GM18951 (cell line): ENCODE results near the gene MTR.

Experiments
- POLR2A ChIP-seq: IDR thresholded peaks from 4 replicates; pipeline ENCODE4 v1.6.1; 2011; ENCODE audit warnings: mild to moderate bottlenecking; ENCODE audit not compliant: insufficient read length, insufficient read depth; ENCODE audit errors: extremely low read depth
- in situ Hi-C: fragments of 300-500 bp; cut with MboI; formaldehyde crosslinking; loops from one replicate; pipeline ENCODE4 v1.12.0; 2022; ENCODE audit warnings: low sequenced_read_pairs, mixed read lengths, inconsistent platforms; ENCODE audit not compliant: unreplicated experiment

Gene MTR

DNA sequence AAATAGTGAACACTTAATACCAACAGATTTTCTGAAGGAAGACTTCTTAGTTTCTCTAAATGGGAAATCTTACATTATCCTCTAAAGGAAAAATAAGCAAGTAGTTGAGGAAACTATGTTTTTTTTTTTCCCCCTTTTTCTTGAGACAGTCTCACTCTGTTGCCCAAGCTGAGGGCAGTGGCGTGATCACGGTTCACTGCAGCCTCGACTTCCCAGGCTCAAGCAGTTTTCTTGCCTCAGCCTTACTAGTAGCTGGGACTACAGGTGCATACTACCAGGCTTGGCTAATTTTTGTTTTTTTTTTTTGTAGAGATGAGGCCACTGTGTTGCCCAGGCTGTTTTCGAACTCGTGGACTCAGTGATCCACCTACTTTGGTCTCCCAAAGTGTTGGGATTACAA is 3.9 kb downstream of the MTR start:
- in situ Hi-C loops = no loop called here
- TF ChIP-seq POLR2A = no peak

DNA sequence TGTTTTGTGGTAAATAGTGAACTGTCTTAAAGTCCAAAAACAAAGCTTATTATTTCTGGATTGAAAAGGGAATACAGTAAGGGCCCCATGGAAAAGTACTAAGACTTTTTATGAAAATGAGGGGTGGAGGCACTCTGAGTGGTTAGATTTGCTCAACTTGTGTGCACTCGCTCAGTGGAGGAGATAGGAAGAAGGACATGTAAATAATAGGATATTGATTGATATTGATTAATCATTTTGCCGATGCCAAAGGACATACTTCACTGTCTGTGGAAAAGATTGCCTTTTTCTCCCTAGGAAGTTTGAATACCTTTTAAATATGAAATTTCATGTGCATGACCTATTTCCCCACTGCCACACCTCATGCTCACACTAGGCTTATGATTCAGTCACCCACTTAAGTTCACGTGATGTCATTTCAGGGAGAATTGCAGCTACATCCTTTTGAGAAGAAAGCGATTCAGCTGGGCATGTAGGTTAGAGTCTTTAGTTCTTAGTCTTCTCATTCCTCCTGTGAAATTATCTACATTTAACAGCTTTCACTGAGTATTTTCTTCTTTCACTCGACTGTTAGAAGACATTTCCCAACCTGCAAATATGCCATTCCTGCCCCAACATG is 5.0 kb downstream of the MTR start:
- in situ Hi-C loops = no loop called here

DNA sequence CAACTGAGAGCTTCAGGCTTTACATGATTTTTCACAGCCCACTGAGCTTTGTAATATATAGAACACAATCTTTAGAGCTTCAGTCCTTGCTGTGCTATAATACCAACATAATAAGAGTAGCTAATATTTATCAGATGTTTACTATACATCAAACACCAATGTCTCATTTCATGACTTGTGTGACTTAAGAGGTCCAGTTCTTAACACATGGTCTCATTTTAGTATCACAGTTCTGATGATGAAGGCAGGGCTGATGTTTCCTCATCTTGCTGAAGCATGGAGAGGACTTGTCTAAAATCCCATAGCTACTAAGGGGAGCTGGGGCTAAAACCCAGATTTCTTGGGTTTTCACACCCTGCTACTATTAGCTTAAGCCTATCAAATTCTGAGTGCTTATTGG is 5.5 kb downstream of the MTR start:
- in situ Hi-C loops = no loop called here
- TF ChIP-seq POLR2A = no peak

More for the DNA sequence above, 5.0 kb downstream of the MTR start:
- TF ChIP-seq POLR2A = no peak

DNA sequence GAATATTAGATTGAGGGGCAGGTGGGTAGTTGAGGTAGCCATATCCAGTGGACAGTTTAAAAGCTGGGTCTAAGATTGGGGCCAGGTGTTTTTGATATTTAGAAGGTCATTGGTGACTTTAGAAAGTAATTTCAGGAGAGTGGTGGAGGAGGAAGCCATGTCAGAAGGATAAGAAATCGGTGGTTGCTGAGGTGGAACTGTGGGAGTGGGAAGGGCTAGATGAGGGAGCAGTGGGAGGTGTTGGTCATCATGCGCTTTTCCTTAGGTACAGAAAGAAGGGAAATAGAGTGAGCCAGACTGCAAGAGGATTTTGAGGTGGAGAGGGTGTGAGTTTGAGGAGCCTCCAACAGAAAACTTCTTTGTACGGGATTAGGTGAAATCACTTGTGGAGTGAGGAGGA is 7.2 kb downstream of the MTR start:
- in situ Hi-C loops = no loop called here
- TF ChIP-seq POLR2A = no peak

DNA sequence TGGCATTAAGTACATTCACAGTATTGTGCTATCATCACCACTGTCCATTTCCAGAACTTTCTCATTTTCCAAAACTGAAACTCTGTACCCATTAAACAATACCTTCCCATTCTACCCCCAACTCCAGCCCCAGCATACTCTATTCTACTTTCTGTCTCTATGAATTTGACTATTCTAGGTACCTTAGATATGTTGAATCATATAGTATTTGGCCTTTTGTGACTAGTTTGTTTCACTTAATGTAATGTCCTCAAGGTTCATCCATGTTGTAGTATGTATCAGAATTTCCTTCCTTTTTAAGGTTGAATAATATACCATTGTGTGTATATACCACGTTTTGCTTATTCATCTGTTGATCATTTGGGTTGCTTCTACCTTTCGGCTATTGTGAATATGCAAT is 11.5 kb downstream of the MTR start:
- TF ChIP-seq POLR2A = no peak

DNA sequence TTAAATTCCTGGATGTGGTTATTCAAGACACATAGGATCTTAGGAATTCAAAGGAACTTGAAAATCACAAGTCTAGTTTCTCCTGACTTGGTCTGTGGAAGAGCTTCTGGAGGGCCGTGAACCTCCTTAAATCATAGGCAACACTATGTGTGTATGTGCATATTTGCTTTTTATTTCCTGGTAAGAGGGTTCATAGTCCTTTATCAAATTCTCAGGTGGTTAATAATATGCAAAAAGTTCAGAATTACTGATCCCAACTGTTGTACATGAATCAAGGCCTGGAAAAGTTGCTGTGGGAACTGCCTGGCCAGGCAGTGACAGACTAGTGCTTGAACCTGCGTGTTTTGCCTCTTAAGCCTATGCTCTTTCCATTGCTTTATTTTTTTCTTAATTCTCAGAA is 12.9 kb downstream of the MTR start:
- in situ Hi-C loops = no loop called here
- no peak for TF ChIP-seq POLR2A

More for the DNA sequence above, 11.5 kb downstream of the MTR start:
- in situ Hi-C loops = no loop called here

DNA sequence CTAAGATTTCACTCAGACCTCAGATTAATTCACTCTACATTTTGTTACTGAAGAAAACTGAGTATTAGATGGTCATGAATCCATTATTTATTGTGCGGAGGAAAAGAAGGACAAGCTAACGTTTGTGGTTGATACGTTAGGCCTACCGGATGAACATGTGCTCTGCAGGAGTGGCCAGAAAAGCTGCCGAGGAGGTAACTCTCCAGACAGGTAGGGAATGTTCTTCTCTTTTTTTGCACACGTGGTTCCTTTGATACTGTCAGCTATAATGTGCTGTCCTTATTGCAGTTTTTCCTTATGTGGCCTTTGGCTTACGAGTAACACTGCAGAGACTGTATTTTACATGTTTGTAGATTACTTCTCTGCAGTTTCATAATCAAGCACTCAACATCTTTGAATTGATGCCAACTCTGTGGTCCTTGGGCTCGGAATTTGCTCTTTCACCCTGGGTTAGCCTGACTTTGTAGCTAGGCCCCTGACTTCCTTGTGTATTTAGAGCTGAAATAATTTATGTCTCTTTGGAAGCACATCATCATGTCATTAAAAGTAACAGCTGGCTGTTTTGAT is 13.6 kb downstream of the MTR start:
- in situ Hi-C loops = no loop called here
- TF ChIP-seq POLR2A = no peak

DNA sequence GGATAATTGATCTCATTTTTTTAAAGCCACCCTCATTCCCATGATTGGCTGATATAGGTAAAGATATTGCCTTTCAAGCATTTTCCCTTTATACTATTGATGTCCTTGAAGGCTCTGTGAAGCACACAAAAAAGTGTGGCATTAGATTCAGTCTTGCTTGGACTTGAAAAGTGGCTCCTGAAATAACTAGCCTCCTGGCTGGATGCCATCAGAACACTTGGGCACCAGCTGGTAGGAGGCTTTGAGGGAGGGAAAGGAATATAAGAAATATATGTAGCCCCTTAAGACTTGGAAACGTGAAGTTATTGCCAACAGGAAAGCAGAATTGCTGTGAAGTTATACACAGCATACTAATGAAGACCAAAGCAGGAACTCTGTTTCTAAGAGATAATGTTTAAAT is 14.1 kb downstream of the MTR start:
- in situ Hi-C loops = no loop called here
- no peak for TF ChIP-seq POLR2A

DNA sequence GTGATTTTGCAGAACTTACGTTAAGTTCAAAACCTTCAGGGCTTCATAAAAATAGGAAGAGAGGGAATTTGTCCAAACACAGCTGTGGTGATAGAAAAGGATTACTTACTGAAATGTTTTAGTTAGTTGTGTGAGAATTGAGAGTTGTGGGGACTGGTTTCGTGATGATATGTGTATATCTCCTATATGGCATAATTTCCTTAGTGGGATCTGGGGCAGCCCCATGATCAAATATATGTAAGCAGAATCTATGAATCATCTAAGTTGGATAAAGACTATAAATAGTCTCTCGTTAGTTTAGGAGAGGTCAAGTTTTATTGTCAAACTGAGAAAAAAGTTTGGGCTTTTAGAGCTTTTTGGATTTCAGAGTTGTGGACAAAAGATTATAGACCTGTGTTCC is 14.9 kb downstream of the MTR start:
- in situ Hi-C loops = no loop called here
- TF ChIP-seq POLR2A = no peak

DNA sequence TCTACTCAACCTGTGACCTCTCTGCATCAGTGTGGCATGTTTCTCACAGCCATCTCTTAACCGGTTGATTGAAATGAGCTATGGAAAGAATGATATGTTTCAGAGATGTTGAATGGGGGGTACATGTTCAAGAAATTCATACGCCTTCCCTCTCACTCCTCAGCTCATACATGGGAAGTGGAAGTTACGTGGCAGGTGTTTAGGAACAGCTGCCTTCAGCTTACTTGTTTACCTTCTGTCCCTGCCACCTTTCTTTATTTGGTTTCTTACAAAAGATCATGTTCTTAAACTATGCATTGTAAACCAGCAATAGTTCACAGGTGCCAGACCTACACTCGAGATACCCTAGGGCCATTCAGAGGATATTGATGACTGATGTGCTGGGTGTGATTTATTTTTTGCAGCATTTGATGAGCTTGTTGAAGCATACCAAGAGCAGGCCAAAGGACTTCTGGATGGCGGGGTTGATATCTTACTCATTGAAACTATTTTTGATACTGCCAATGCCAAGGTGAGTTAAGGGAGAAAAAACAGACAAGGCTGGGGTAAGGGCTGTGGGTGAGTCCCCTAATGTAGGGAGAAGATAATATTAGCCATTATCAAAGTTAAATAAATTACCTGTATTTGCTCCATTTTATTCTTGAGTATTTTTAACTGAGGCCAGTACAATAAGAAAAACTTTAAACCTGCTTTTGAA is 17.4 kb downstream of the MTR start:
- in situ Hi-C loops = no loop called here
- no peak for TF ChIP-seq POLR2A

DNA sequence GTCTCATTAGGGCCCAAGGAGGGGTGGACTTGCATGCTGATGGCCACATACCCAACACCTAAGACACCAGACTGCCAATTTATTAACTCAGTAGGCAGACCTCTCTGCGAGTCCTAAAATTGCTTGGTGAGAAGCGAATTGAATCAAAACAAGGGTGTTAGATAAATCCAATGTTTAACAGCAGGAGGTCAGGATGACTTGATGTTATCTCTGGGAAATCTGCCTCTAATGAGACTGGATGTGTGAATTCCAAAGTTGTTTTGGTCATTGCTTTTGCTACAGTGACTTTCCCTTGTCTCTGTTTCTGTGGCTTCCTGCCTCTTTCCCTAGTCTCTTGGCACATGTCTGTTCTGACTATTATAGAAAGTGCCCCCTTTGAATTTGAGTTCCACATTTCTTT is 20.8 kb downstream of the MTR start:
- no peak for TF ChIP-seq POLR2A
- in situ Hi-C loops = no loop called here

DNA sequence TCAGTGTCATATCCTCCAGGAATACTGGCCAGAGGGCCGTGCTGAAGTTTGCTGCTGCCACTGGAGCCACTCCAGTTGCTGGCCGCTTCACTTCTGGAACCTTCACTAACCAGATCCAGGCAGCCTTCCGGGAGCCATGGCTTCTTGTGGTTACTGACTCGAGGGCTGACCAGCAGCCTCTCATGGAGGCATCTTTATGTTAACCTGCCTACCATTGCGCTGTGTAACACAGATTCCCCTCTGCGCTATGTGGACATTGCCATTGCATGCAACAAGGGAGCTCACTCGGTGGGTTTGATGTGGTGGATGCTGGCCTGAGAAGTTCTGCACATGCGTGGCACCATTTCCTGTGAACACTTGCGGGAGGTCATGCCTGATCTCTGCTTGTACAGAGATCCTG is 24.8 kb downstream of the MTR start:
- in situ Hi-C loops = no loop called here
- TF ChIP-seq POLR2A = no peak

DNA sequence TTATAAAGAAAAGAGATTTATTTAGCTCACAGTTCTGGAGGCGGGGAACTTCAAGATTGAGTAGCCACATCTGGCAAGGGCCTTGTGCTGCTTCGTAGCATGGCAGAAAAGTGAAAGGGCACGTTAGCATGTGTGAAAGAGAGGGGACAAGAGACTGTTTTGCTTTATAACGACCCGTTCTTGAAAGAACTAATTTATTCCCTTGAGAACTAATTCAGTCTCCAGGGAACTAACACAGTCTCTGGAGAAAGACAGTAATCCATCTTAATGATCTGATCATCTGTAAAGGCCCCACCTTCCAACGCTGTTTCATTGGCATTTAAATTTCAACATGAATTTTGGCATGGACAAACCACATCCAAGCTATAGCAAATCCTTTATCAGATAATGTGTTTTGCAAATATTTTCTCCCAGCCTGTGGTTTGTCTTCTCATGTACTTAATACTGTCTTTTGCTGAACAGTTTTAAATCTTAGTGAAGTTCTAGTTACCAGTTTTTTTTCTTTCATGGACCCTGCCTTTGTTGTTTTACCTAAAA is 26.1 kb downstream of the MTR start:
- in situ Hi-C loops = no loop called here
- TF ChIP-seq POLR2A = no peak

DNA sequence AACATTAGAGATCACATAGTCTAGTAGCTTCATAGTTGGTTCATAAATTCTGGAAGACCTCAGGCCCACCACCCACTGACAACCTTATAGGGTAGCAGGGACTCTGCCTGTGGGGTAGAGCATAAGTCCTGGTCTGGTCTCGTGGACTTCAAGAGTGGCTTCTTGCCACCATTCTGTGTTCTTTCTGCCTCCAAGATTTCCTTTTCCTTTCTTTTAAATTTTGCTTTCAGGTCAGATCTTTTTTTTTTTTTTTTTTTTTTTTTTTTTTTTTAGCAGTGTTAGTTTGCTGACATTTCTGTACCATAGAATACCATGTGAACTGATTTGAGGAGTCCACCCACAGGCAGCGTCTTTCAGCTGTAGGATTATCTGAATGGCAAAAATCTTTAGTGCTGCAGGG is 28.5 kb downstream of the MTR start:
- TF ChIP-seq POLR2A = no peak
- in situ Hi-C loops = no loop called here
